Activated CD4-positive, alpha-beta T cell treated with anti-CD3 and anti-CD28 coated beads, Interleukin-2, amount 10 ng/mL, durations not matched to agents 24 days and 14 days (primary cell): ENCODE measurements around the gene COX11. TPM values are rescaled to one million over a fixed set of nuclear protein-coding genes. Genes with fewer than 3 reads are reported as not detected.

Experiments used
- DNase-seq: peaks from one replicate; pipeline ENCODE4 v3.0.0; 2022
- H3K27ac Mint-ChIP-seq: one replicate; pipeline ENCODE4 v1.8.0; 2022; ENCODE audit warnings: mild to moderate bottlenecking, mixed read lengths
- H3K27me3 Mint-ChIP-seq: one replicate; pipeline ENCODE4 v1.8.0; 2022; ENCODE audit warnings: mixed read lengths
- H3K36me3 Mint-ChIP-seq: one replicate; pipeline ENCODE4 v1.8.0; 2022; ENCODE audit warnings: low read depth, mild to moderate bottlenecking, mixed read lengths
- H3K4me1 Mint-ChIP-seq: one replicate; pipeline ENCODE4 v1.8.0; 2021; ENCODE audit warnings: mixed read lengths
- H3K4me3 Mint-ChIP-seq: one replicate; pipeline ENCODE4 v1.8.0; 2022; ENCODE audit warnings: mild to moderate bottlenecking, moderate library complexity, mixed read lengths
- H3K9me3 Mint-ChIP-seq: one replicate; pipeline ENCODE4 v1.8.0; 2021; ENCODE audit warnings: mixed read lengths
- intact Hi-C: fragments of 100-400 bp; cut with micrococcal nuclease; formaldehyde crosslinking; loops from one replicate; pipeline ENCODE4 v1.15.1; 2023
- total RNA-seq: library from RNA; stranded (reverse); gene quantifications from 2 replicates; pipeline ENCODE4 v1.2.3, GENCODE V29; 2022

COX11 gene
- total RNA-seq, 1 donor from 2014 or later: 46.1 TPM

DNA sequence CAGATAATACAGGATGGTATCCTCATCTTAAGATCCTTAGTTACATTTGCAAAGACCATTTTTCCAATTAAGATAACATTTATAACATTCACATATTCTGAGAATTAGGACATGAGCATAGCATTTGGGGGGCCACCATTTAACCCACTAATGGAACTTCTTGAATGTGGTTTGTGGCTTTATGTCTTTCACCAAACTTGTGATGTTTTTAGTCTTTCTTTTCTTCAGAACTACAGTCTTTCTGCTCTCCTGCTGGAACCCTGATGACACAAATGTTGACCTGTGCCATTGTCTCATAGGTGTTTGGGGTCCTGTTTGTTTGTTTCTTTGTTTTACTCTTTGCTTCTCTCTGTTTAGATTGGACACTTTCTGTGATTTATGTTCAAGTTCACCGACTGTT is 23.2 kb downstream of the COX11 start:
- Mint-ChIP-seq H3K27ac (no peak overlapping the region), H3K4me1 (peaks cover 7% of the 10 kb centered on the region), H3K27me3 (peaks cover 6% of the 10 kb centered on the region), H3K36me3 (no peaks in the 10 kb centered on the region), H3K9me3 (no peaks in the 10 kb centered on the region), H3K4me3 (no peak overlapping the region)
- peak; percentile 12 for DNase-seq
- intact Hi-C loops: no loop called here

DNA sequence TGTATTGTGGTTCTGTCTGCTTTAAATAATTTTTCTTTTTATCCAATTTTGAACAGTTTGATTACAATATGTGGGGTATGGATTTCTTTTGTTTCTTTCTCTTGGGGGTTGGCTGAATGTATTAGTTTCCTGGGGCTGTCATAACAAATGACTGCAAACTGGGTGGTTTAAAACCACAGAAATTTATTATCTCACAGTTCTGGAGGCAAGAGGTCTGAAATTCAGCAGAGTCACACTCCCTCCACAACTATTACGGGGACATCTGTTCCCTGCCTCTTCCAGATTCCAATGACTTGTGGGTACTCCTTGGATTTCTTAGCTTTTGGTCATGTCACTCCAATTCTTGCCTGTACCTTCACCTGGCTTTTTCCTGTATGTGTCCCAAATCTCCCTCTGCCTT is 23.7 kb downstream of the COX11 start:
- Mint-ChIP-seq H3K4me3 (no peak overlapping the region), H3K9me3 (no peaks in the 10 kb centered on the region)

GRCh38 chr17:54941285-54941684 is 27.2 kb downstream of the COX11 start:
- intact Hi-C loops: no loop called here
- Mint-ChIP-seq H3K4me1 (peaks cover 2% of the 10 kb centered on the region), H3K4me3 (no peak overlapping the region), H3K36me3 (no peaks in the 10 kb centered on the region), H3K27me3 (peaks cover 6% of the 10 kb centered on the region), H3K9me3 (no peaks in the 10 kb centered on the region), H3K27ac (no peak overlapping the region)
- peak; percentile 7 for DNase-seq

More for the DNA sequence above, 23.7 kb downstream of the COX11 start:
- Mint-ChIP-seq H3K27ac (no peak overlapping the region), H3K4me1 (peaks cover 7% of the 10 kb centered on the region), H3K36me3 (no peaks in the 10 kb centered on the region), H3K27me3 (peaks cover 6% of the 10 kb centered on the region)
- intact Hi-C loops: no loop called here
- no peak for DNase-seq

DNA sequence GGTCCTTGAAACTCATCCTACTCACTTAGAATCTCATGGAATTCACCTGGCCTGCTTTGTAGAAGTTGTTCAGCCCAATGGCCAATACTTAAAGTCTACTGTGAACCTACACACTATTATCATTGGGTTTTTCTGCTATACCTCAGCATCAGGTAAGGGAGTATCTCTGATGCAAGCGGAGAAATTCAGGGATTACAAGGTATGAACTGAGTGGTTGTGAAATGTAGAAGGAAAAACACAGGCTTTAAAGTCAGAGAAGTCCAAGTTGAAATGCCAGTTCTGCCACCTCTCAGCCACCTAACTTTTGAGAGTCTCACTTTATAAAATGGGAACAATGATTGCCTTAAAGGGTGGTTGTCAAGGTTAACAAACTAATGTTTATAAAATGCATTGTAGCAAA is 31.0 kb downstream of the COX11 start:
- H3K27ac Mint-ChIP-seq: no peak overlapping the region
- intact Hi-C loops: no loop called here
- no peaks in the 10 kb centered on the region for H3K4me1 Mint-ChIP-seq

DNA sequence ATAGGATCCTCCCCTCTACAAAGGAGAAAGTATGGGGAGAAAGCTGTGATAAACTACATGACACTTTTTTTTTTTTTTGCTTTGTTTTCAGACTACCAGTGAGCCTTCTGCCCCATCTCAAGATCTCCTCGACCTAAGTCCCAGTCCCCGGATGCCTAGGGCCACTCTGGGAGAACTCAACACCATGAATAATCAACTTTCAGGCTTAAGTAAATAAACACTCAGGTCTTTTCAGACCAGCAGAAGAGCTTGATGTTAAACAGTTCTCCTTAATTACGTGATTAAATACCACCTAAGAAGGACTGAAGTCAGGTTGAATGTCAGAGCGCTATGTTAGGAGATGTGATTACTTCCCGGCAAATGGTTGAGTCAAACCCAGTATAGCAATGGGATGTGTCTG is 31.4 kb downstream of the COX11 start:
- Mint-ChIP-seq H3K4me1 (no peaks in the 10 kb centered on the region), H3K27me3 (no peaks in the 10 kb centered on the region), H3K27ac (no peak overlapping the region), H3K9me3 (no peaks in the 10 kb centered on the region), H3K4me3 (no peak overlapping the region), H3K36me3 (no peaks in the 10 kb centered on the region)
- intact Hi-C loops: no loop called here
- DNase-seq: no peak

More for the DNA sequence above, 31.0 kb downstream of the COX11 start:
- Mint-ChIP-seq H3K27me3 (no peaks in the 10 kb centered on the region), H3K9me3 (no peaks in the 10 kb centered on the region), H3K4me3 (no peak overlapping the region), H3K36me3 (no peaks in the 10 kb centered on the region)
- DNase-seq: peak; percentile 15

DNA sequence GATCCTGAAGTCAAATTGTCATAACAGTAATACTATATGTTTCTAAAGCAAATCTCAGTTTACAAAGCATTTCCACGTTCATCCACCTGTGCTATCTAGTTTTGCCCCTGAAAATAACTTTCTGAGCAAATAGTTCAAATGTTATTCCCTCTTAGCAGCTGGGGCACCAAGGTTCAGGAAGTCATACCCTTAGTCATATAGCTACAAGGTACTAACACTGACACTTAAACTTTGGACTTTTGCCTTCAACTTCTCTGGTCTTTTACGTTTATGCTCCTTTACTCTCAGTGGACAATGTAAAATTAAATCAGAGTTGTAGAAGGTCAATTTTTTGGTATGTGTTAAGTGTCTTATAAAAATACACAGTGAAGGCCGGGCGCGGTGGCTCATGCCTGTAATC is 33.0 kb downstream of the COX11 start:
- H3K27me3 Mint-ChIP-seq: no peaks in the 10 kb centered on the region
- no peaks in the 10 kb centered on the region for H3K36me3 Mint-ChIP-seq
- H3K4me1 Mint-ChIP-seq: no peaks in the 10 kb centered on the region
- no peaks in the 10 kb centered on the region for H3K9me3 Mint-ChIP-seq
- no peak overlapping the region for H3K4me3 Mint-ChIP-seq
- no peak overlapping the region for H3K27ac Mint-ChIP-seq
- no peak for DNase-seq
- intact Hi-C loops: no loop called here

DNA sequence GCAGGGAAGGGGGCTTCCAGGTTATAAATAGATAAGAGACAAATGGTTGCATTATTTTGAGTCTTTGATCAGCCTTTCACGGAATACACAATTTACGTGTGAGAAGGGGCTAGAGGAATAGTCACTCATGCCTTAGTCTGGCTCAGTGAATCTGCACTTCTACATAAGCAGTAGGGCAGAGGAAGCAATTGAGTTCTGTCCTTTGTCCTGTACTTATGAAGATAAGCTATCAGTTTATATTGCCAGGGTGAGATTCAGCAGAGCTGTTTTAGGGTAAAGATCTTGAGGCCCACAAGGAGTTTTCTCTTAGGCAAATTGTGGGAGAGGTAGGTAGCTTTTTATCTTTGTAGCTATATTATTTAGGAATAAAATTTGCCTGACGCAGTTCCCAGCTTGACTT is 34.5 kb downstream of the COX11 start:
- H3K4me1 Mint-ChIP-seq: no peaks in the 10 kb centered on the region
- DNase-seq: no peak
- no peaks in the 10 kb centered on the region for H3K36me3 Mint-ChIP-seq
- H3K27me3 Mint-ChIP-seq: no peaks in the 10 kb centered on the region
- no peaks in the 10 kb centered on the region for H3K9me3 Mint-ChIP-seq
- no peak overlapping the region for H3K27ac Mint-ChIP-seq
- intact Hi-C loops: no loop called here
- no peak overlapping the region for H3K4me3 Mint-ChIP-seq

DNA sequence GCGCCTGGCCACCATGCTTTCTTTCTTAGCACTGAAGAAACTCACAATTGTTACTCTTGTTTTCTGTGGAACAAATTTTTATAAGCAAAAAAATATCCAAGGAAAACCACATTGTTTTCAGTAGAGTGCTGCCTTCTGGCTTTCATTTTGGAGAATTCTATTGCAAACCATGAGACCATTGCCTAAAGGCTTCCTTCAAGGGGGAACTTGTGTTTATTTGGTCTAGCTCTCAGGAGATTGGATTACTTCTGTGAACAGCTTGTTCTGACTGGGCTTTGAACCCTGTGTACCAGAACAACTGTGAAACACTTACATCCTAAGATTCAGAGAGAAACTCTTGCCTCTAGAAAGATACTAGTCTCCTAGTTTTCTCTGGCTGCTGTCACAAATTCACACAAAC is 35.7 kb downstream of the COX11 start:
- intact Hi-C loops: no loop called here
- Mint-ChIP-seq H3K4me3 (no peak overlapping the region), H3K27ac (no peak overlapping the region), H3K4me1 (no peaks in the 10 kb centered on the region), H3K36me3 (no peaks in the 10 kb centered on the region), H3K27me3 (peaks cover 1% of the 10 kb centered on the region), H3K9me3 (no peaks in the 10 kb centered on the region)
- no peak for DNase-seq

DNA sequence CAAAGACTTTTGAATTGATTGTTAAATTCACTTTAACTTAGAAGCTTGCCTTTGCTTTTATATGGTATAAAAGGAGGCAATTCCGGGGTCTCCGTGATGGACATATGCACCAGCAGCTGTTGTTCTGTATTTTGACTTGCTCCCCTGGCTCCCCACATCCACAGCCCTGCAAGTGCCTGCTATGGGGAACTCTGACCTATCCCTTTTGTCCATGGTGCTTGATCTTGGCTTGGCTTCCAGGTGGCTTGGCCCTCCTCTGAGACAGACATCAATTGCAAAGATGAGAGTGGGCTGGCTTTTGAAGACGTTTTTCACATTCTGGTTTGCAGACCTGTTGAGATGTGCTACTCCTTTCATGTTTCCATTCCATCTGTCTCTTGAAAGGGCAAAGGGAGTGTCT is 40.9 kb downstream of the COX11 start:
- intact Hi-C loops: no loop called here
- Mint-ChIP-seq H3K4me1 (no peaks in the 10 kb centered on the region), H3K27me3 (peaks cover 5% of the 10 kb centered on the region), H3K36me3 (no peaks in the 10 kb centered on the region), H3K9me3 (no peaks in the 10 kb centered on the region), H3K4me3 (no peak overlapping the region), H3K27ac (no peak overlapping the region)
- no peak for DNase-seq

DNA sequence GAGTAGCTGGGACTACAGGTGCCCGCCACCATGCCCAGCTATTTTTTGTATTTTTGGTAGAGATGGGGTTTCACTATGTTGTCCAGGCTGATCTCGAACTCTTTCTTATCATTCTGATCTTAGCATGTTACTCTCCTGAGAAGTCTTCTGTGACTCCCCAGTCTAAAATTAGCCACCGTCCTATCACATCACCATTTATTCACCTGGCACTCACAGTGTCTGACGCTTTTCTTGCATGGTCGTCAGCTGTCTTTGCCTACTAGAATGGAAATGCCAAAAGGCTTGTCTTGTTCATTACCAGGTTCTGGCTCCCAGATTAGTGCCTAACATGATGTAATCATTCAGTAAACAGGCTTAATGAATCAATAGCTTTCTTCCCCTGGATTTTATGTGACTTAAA is 44.0 kb downstream of the COX11 start:
- H3K36me3 Mint-ChIP-seq: no peaks in the 10 kb centered on the region
- no peaks in the 10 kb centered on the region for H3K4me1 Mint-ChIP-seq
- H3K27me3 Mint-ChIP-seq: peaks cover 7% of the 10 kb centered on the region
- H3K27ac Mint-ChIP-seq: no peak overlapping the region
- no peak overlapping the region for H3K4me3 Mint-ChIP-seq
- no peaks in the 10 kb centered on the region for H3K9me3 Mint-ChIP-seq
- no peak for DNase-seq
- intact Hi-C loops: no loop called here

DNA sequence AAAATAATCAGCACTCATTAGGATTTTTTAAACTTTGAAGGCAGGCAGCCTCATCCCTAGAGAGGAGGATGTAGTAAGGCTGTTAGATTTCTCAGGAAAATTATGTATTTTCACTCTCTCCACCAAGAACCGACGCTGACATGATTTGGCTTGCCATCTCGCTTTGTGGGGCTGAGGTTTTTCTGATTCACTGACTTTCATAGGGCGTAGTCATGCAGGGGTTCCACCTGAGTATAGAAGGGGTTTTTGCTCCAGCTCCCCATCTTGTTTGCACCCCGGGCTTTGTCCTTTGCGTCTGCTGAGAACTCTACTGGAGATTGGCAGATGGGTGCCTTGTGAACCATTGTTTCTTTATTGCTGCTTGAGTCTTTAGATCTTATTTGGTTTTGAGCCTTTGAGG is 47.6 kb downstream of the COX11 start:
- H3K27me3 Mint-ChIP-seq: peaks cover 2% of the 10 kb centered on the region
- intact Hi-C loops: no loop called here
- DNase-seq: no peak
- no peaks in the 10 kb centered on the region for H3K4me1 Mint-ChIP-seq
- no peaks in the 10 kb centered on the region for H3K36me3 Mint-ChIP-seq
- no peak overlapping the region for H3K27ac Mint-ChIP-seq
- no peak overlapping the region for H3K4me3 Mint-ChIP-seq
- no peaks in the 10 kb centered on the region for H3K9me3 Mint-ChIP-seq

DNA sequence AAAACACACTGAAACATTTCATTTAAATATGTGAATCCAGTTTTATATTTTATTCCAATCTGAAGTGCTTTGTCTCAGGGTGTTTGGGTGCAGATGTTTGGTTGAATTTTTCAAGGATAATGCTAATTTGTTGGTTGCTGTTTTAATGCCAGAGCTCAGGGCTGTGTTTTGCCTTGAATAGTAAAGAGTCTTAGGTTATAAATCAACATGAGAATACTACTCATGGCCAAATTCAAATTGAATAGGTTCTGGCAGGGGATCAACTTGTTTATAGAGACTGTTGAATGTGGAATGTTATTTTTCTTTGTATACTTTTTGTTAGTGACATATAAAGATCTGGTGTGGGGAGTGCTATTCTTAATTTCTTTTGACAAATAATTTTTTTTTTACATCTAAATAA is 49.0 kb downstream of the COX11 start:
- intact Hi-C loops: no loop called here
- Mint-ChIP-seq H3K27ac (no peak overlapping the region), H3K36me3 (no peaks in the 10 kb centered on the region), H3K4me1 (no peaks in the 10 kb centered on the region), H3K4me3 (no peak overlapping the region), H3K9me3 (no peaks in the 10 kb centered on the region), H3K27me3 (peaks cover 2% of the 10 kb centered on the region)
- DNase-seq: no peak

DNA sequence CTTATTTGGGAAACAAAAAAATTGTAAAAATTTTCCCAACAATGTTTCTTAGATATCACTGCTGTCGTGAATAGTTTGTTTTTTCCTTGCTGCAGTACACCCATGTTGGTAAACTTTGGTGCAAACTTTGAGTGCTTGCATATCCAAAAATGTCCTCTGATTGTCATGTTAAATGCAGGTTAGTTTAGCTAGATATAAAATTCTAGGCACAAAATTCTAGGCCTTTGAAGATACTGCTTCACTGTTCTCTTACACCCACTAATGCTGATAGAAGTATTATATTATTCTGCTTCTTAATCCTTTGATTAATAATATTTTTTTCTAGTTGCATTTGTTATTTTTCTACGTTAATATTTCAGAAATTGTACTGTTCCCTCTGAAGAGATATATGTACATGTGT is 51.7 kb downstream of the COX11 start:
- Mint-ChIP-seq H3K4me1 (no peaks in the 10 kb centered on the region), H3K27ac (no peak overlapping the region), H3K4me3 (no peak overlapping the region), H3K27me3 (peaks cover 2% of the 10 kb centered on the region), H3K9me3 (no peaks in the 10 kb centered on the region), H3K36me3 (no peaks in the 10 kb centered on the region)
- no peak for DNase-seq
- intact Hi-C loops: no loop called here
